IMR-90 (cell line): ENCODE data around the gene SUPT3H. TPM values are rescaled to one million over a fixed set of nuclear protein-coding genes. Genes with fewer than 3 reads are reported as not detected.
A peak's percentile ranks its signal among the peaks of the same experiment; 100 is the strongest.

Source experiments
- ATAC-seq: fragments of 200-7000 bp; cut with Tn5 transposase; 2 replicates; pipeline ENCODE4 v1.9.1; 2020; ENCODE audit warnings: low read depth, mild to moderate bottlenecking, moderate library complexity
- BruUV-seq: library from RNA; stranded (reverse); fragments of 400-500 nt; replicated peaks from 2 replicates; lab custom pipeline; 2021; lab: Mats Ljungman, UMichigan
- CTCF ChIA-PET: fragments of 300-600 bp; formaldehyde crosslinking; extraction: SDS; loops from one replicate; lab custom pipeline; 2021; ENCODE audit warnings: antibody characterized with exemption; lab: Yijun Ruan, JAX
- POLR2A ChIA-PET: fragments of 300-600 bp; sonication (Branson Sonifier 250); formaldehyde crosslinking; loops from one replicate; lab custom pipeline; 2022; ENCODE audit warnings: antibody characterized with exemption; ENCODE audit not compliant: unreplicated experiment; lab: Charles Lee
- DNase-seq: peaks from one replicate; pipeline ENCODE4 v3.0.0; 2013
- H2AFZ ChIP-seq: replicated peaks from 2 replicates; pipeline ENCODE3; 2013; ENCODE audit warnings: low read length, mild to moderate bottlenecking; ENCODE audit not compliant: poor library complexity
- H2AK5ac ChIP-seq: 2 replicates; pipeline ENCODE4 v1.6.1; 2013; ENCODE audit warnings: low read depth, low read length, inconsistent platforms
- H2AK9ac ChIP-seq: replicated peaks from 2 replicates; pipeline ENCODE3; 2013; ENCODE audit warnings: mild to moderate bottlenecking, low read depth, low read length, moderate library complexity; ENCODE audit not compliant: poor library complexity
- H2BK120ac ChIP-seq: 2 replicates; pipeline ENCODE4 v1.6.1; 2013; ENCODE audit warnings: low read depth, low read length, inconsistent platforms
- H2BK15ac ChIP-seq: 3 replicates; pipeline ENCODE4 v1.6.1; 2013; ENCODE audit warnings: low read depth, low read length, inconsistent platforms
- H2BK20ac ChIP-seq: 2 replicates; pipeline ENCODE4 v1.6.1; 2013; ENCODE audit warnings: low read depth, mild to moderate bottlenecking, inconsistent platforms, low read length, moderate library complexity
- H2BK5ac ChIP-seq: 2 replicates; pipeline ENCODE4 v1.6.1; 2013; ENCODE audit warnings: mild to moderate bottlenecking, low read depth, low read length, inconsistent platforms; ENCODE audit not compliant: poor library complexity, severe bottlenecking
- H3K14ac ChIP-seq: replicated peaks from 2 replicates; pipeline ENCODE4 v1.6.1; 2013; ENCODE audit warnings: low read depth, low read length, inconsistent platforms
- H3K18ac ChIP-seq: 2 replicates; pipeline ENCODE4 v1.6.1; 2013; ENCODE audit warnings: low read depth, low read length, control low read depth
- H3K23ac ChIP-seq: 2 replicates; pipeline ENCODE4 v1.6.1; 2013; ENCODE audit warnings: low read depth, low read length, inconsistent platforms
- H3K27ac ChIP-seq: 2 replicates; pipeline ENCODE4 v1.5.1; 2013; ENCODE audit warnings: mild to moderate bottlenecking, control low read depth, low read length; ENCODE audit not compliant: insufficient read depth
- H3K27me3 ChIP-seq: 2 replicates; pipeline ENCODE4 v1.6.1; 2013; ENCODE audit warnings: low read length; ENCODE audit not compliant: control insufficient read depth, insufficient read depth
- H3K36me3 ChIP-seq: 2 replicates; pipeline ENCODE4 v1.6.1; 2013; ENCODE audit warnings: low read length, mixed read lengths; ENCODE audit not compliant: control insufficient read depth, insufficient read depth
- H3K4ac ChIP-seq: 2 replicates; pipeline ENCODE4 v1.6.1; 2013; ENCODE audit warnings: low read depth, low read length, inconsistent platforms
- H3K4me1 ChIP-seq: 2 replicates; pipeline ENCODE4 v1.6.1; 2013; ENCODE audit warnings: low read length, mixed read lengths; ENCODE audit not compliant: control insufficient read depth, insufficient read depth
- H3K4me2 ChIP-seq: 2 replicates; pipeline ENCODE4 v1.6.1; 2013; ENCODE audit warnings: low read depth, mild to moderate bottlenecking, control low read depth, low read length, moderate library complexity
- H3K4me3 ChIP-seq: 2 replicates; pipeline ENCODE4 v1.5.1; 2013; ENCODE audit warnings: low read depth, mild to moderate bottlenecking, control low read depth, low read length, moderate library complexity; ENCODE audit not compliant: insufficient read depth
- H3K56ac ChIP-seq: 2 replicates; pipeline ENCODE4 v1.6.1; 2013; ENCODE audit warnings: low read length, inconsistent platforms; ENCODE audit not compliant: insufficient read depth; ENCODE audit errors: extremely low read depth
- H3K79me1 ChIP-seq, 2 experiments: 2 replicates each; pipeline ENCODE4 v1.6.1; 2013; ENCODE audit warnings: low read length in 2 of 2, inconsistent platforms in 1 of 2, low read depth in 1 of 2
- H3K9ac ChIP-seq: 2 replicates; pipeline ENCODE4 v1.6.1; 2013; ENCODE audit warnings: low read depth, low read length, control low read depth
- H3K9me1 ChIP-seq: 2 replicates; pipeline ENCODE4 v1.6.1; 2013; ENCODE audit warnings: low read length, inconsistent platforms; ENCODE audit not compliant: insufficient read depth
- H3K9me3 ChIP-seq: 2 replicates; pipeline ENCODE4 v1.6.1; 2013; ENCODE audit warnings: low read length; ENCODE audit not compliant: control insufficient read depth, insufficient read depth
- H4K20me1 ChIP-seq: 2 replicates; pipeline ENCODE4 v1.6.1; 2013; ENCODE audit warnings: low read length, inconsistent platforms; ENCODE audit not compliant: insufficient read depth
- H4K5ac ChIP-seq: 2 replicates; pipeline ENCODE4 v1.6.1; 2013; ENCODE audit warnings: mild to moderate bottlenecking, low read depth, low read length, control low read depth
- H4K8ac ChIP-seq, 2 experiments: 2 replicates each; pipeline ENCODE4 v1.6.1; 2013; ENCODE audit warnings: low read depth in 2 of 2, low read length in 2 of 2, control low read depth in 1 of 2, inconsistent platforms in 1 of 2
- H4K91ac ChIP-seq: 2 replicates; pipeline ENCODE4 v1.6.1; 2013; ENCODE audit warnings: low read depth, low read length, inconsistent platforms; ENCODE audit not compliant: insufficient read depth
- ELK1 ChIP-seq: fragments of 150-350 bp; IDR thresholded peaks from 2 replicates; pipeline ENCODE4 v1.6.1; 2016; ENCODE audit warnings: low read depth, mild to moderate bottlenecking, low read length, moderate library complexity, borderline replicate concordance
- MAFK ChIP-seq: IDR thresholded peaks from 2 replicates; pipeline ENCODE4 v1.6.1; 2012; ENCODE audit warnings: low read depth, low read length, improper control_type of control experiment
- MXI1 ChIP-seq: IDR thresholded peaks from 2 replicates; pipeline ENCODE4 v1.6.1; 2012; ENCODE audit warnings: low read depth, mild to moderate bottlenecking, low read length, moderate library complexity, borderline replicate concordance
- RAD21 ChIP-seq: IDR thresholded peaks from 2 replicates; pipeline ENCODE4 v1.6.1; 2012; ENCODE audit warnings: low read length, improper control_type of control experiment
- WGBS, 2 experiments: methylation state at CpG; one replicate each; pipeline versions ENCODE4 v1.1.5 to v1.1.7; 2013; ENCODE audit warnings: missing lambda C conversion rate in 2 of 2; ENCODE audit not compliant: insufficient read length in 1 of 2; ENCODE audit errors: extremely low coverage in 2 of 2; 5-methylcytosine and 5-hydroxymethylcytosine counted together
- dilution Hi-C: fragments of 300-500 bp; cut with HindIII; formaldehyde crosslinking; loops from one replicate; pipeline ENCODE4 v1.14.3; 2018; ENCODE audit warnings: low sequenced_read_pairs; ENCODE audit not compliant: unreplicated experiment
- in situ Hi-C: fragments of 300-500 bp; cut with MboI; formaldehyde crosslinking; loops from 3 replicates; pipeline ENCODE4 v1.14.3; 2019; ENCODE audit warnings: low sequenced_read_pairs, inconsistent platforms, mixed read lengths
- intact Hi-C: fragments of 100-400 bp; cut with micrococcal nuclease; formaldehyde crosslinking; loops from 2 replicates; pipeline ENCODE4 v1.10.0; 2022
- polyA plus RNA-seq, 3 experiments: library from polyadenylated mRNA; depleted of rRNA; stranded (reverse); fragments of >200 nt; gene quantifications; 2 replicates each; pipeline ENCODE4 v1.2.3, GENCODE V29; 2012; ENCODE audit warnings: low replicate concordance in 1 of 3
- total RNA-seq: library from RNA; depleted of rRNA; stranded (reverse); fragments of >200 nt; gene quantifications from 2 replicates; pipeline ENCODE4 v1.2.3, GENCODE V29; 2012

SUPT3H gene
- total and polyA plus RNA-seq, 2 of the 4 experiments (the other 2 are of a cell fraction) = 4.5 to 5.0 TPM

GRCh38 chr6:45021676-45022075 lies 356.1 kb downstream of the SUPT3H start:
- no peak for ATAC-seq
- CTCF ChIA-PET = no interaction called here

More at GRCh38 chr6:45021676-45022075, 356.1 kb downstream of the SUPT3H start:
- Histone ChIP-seq H3K27ac (no peak overlapping the region), H2BK20ac (no peak overlapping the region), H2BK120ac (no peak overlapping the region), H3K27me3 (no peaks in the 10 kb centered on the region), H3K4me2 (no peak overlapping the region), H2AK9ac (no peak overlapping the region), H3K9ac (no peak overlapping the region), H3K56ac (no peak overlapping the region), H4K91ac (no peak overlapping the region), H2AFZ (no peak overlapping the region), H3K23ac (no peak overlapping the region), H4K20me1 (no peaks in the 10 kb centered on the region), H3K4me3 (no peak overlapping the region), H2BK5ac (no peak overlapping the region), H3K14ac (no peak overlapping the region), H3K4me1 (no peaks in the 10 kb centered on the region), H2BK15ac (no peak overlapping the region), H3K4ac (no peak overlapping the region), H3K9me1 (no peaks in the 10 kb centered on the region), H4K8ac (no peak overlapping the region), H3K36me3 (no peaks in the 10 kb centered on the region), H2AK5ac (no peak overlapping the region), H3K79me1 (no peaks in the 10 kb centered on the region), H4K5ac (no peak overlapping the region), H3K9me3 (no peaks in the 10 kb centered on the region), H3K18ac (no peak overlapping the region)
- dilution Hi-C loops = no loop called here
- TF ChIP-seq ELK1 = no peak
- no peak for TF ChIP-seq RAD21
- no peak for TF ChIP-seq MXI1
- TF ChIP-seq MAFK = 0 out of 2 replicates have a peak, but pooled peaks have one; percentile 14
- no TSS peak for BruUV-seq
- WGBS, 2 experiments = no CpG with 5 or more reads among the region's 2 CpGs
- intact Hi-C loops = no loop called here
- in situ Hi-C loops = no loop called here
- peak; percentile 43 for DNase-seq
- POLR2A ChIA-PET = no interaction called here
